NCI-H2196 (cell line): ENCODE results near the gene PGAM1.
"Not testable (repeated sequence)": the region's sequence is repeated elsewhere in the genome, so short reads cannot be mapped to it uniquely, and the experiment has no call there.

Experiments
- DNase-seq: peaks from one replicate; lab custom pipeline; 2025; ENCODE audit not compliant: unreplicated experiment; lab: John Stamatoyannopoulos, UW

The PGAM1 gene

GRCh38 chr10:97454330-97455036 lies 28.5 kb downstream of the PGAM1 start:
- peak; percentile 1 for DNase-seq

GRCh38 chr10:97456034-97456685 lies 30.2 kb downstream of the PGAM1 start:
- DNase-seq, result no peak

- DNase-seq, result no peak
These were observed 30.7 kb downstream of the PGAM1 start for GRCh38 chr10:97456686-97457065.

- DNase-seq, result no peak
These were observed 33.1 kb downstream of the PGAM1 start for GRCh38 chr10:97459111-97459510.

- no peak for DNase-seq
These were observed 33.9 kb downstream of the PGAM1 start for GRCh38 chr10:97459933-97460332.

- no peak for DNase-seq
These were observed 36.3 kb downstream of the PGAM1 start for GRCh38 chr10:97462309-97462708.

GRCh38 chr10:97463363-97464132 lies 37.6 kb downstream of the PGAM1 start:
- DNase-seq, result peak; percentile 50

GRCh38 chr10:97464226-97464625 lies 38.2 kb downstream of the PGAM1 start:
- DNase-seq, result no peak

GRCh38 chr10:97465982-97466381 lies 40.0 kb downstream of the PGAM1 start:
- DNase-seq, result no peak

- DNase-seq, result no peak
These were observed 40.8 kb downstream of the PGAM1 start for GRCh38 chr10:97466755-97467154.

- peak; percentile 69 for DNase-seq
These were observed 42.2 kb downstream of the PGAM1 start for GRCh38 chr10:97468162-97468561.

- not testable (repeated sequence) for DNase-seq
These were observed 42.8 kb downstream of the PGAM1 start for GRCh38 chr10:97468781-97469180.

GRCh38 chr10:97474918-97475317 lies 48.9 kb downstream of the PGAM1 start:
- DNase-seq, result no peak

- DNase-seq, result no peak
These were observed 50.1 kb downstream of the PGAM1 start for GRCh38 chr10:97475936-97476594.

- DNase-seq, result not testable (repeated sequence)
These were observed 53.4 kb downstream of the PGAM1 start for GRCh38 chr10:97479410-97479809.

- DNase-seq, result no peak
These were observed 53.9 kb downstream of the PGAM1 start for GRCh38 chr10:97479939-97480338.

- DNase-seq, result no peak
These were observed 55.1 kb downstream of the PGAM1 start for GRCh38 chr10:97481071-97481470.

GRCh38 chr10:97482381-97482780 lies 56.4 kb downstream of the PGAM1 start:
- no peak for DNase-seq
